Spleen (tissue), 11 donors: Measurements from ENCODE around the gene FABP3. TPM values are rescaled to one million over a fixed set of nuclear protein-coding genes. Genes with fewer than 3 reads are reported as not detected.

Source experiments
- DNase-seq: peaks from one replicate; pipeline ENCODE4 v3.0.0-alpha.2; 2020
- H3K27ac ChIP-seq, 8 donors: fragments of 200-600 bp; sonication (generic) in 7 of 8; 1 replicate in 4 of 8; 2 replicates in 4 of 8; pipeline versions ENCODE4 v1.5.0 to v1.8.0; 2016 to 2021; ENCODE audit warnings: inconsistent platforms in 4 of 8, mild to moderate bottlenecking in 4 of 8, moderate library complexity in 1 of 8
- H3K27me3 ChIP-seq, 7 donors: fragments of 200-600 bp; sonication (generic) in 6 of 7; replicated peaks in 1 of 7; 1 replicate in 4 of 7; 2 replicates in 3 of 7; pipeline versions ENCODE4 v1.5.0 to v1.8.0; 2016 to 2021; ENCODE audit warnings: inconsistent platforms in 3 of 7, mild to moderate bottlenecking in 1 of 7
- H3K36me3 ChIP-seq, 6 donors: fragments of 200-600 bp; sonication (generic) in 5 of 6; 1 replicate in 4 of 6; 2 replicates in 2 of 6; pipeline versions ENCODE4 v1.5.0 to v1.8.0; 2016 to 2021; ENCODE audit warnings: inconsistent platforms in 2 of 6
- H3K4me1 ChIP-seq, 6 donors: fragments of 200-600 bp; sonication (generic) in 5 of 6; 1 replicate in 3 of 6; 2 replicates in 3 of 6; pipeline versions ENCODE4 v1.5.0 to v1.8.0; 2016 to 2021; ENCODE audit warnings: inconsistent platforms in 3 of 6
- H3K4me3 ChIP-seq, 8 donors: fragments of 200-600 bp; sonication (generic) in 7 of 8; 1 replicate in 4 of 8; 2 replicates in 4 of 8; pipeline versions ENCODE4 v1.5.0 to v1.8.0; 2016 to 2021; ENCODE audit warnings: inconsistent platforms in 4 of 8, mild to moderate bottlenecking in 4 of 8, moderate library complexity in 2 of 8
- H3K9me3 ChIP-seq, 8 donors: fragments of 200-600 bp; sonication (generic) in 7 of 8; 1 replicate in 4 of 8; 2 replicates in 4 of 8; pipeline versions ENCODE4 v1.5.0 to v1.8.0; 2016 to 2021; ENCODE audit warnings: inconsistent platforms in 4 of 8
- CTCF ChIP-seq, 11 experiments: fragments of 200-600 bp in 7 of 11; fragments of 450-650 bp in 4 of 11; sonication (generic) in 4 of 11; IDR thresholded peaks in 8 of 11; conservative IDR thresholded peaks in 3 of 11; 1 replicate in 7 of 11; 2 replicates in 4 of 11; pipeline versions ENCODE4 v1.4.0 to v1.8.0; 2016 to 2021; ENCODE audit warnings: antibody characterized with exemption in 11 of 11, inconsistent platforms in 4 of 11, mild to moderate bottlenecking in 1 of 11
- POLR2A ChIP-seq, 3 donors: fragments of 450-650 bp; IDR thresholded peaks; one replicate each; pipeline ENCODE4 v1.5.1; 2017; ENCODE audit warnings: antibody characterized with exemption in 3 of 3, mild to moderate bottlenecking in 1 of 3
- POLR2AphosphoS5 ChIP-seq, 3 donors: sonication (generic); formaldehyde crosslinking; IDR thresholded peaks; one replicate each; pipeline ENCODE4 v1.5.1; 2017; ENCODE audit warnings: antibody characterized with exemption in 3 of 3
- WGBS, 5 donors: extraction: QIAGEN DNeasy Blood & Tissue Kit in 3 of 5; methylation state at CpG; one replicate each; pipeline versions ENCODE4 v1.1.5 to v1.1.7; 2013 to 2018; 5-methylcytosine and 5-hydroxymethylcytosine counted together
- intact Hi-C: fragments of 100-400 bp; cut with DNase I; formaldehyde crosslinking; loops from one replicate; pipeline ENCODE4 v1.15.0; 2023; ENCODE audit warnings: low total_unique reads
- polyA plus RNA-seq, 3 donors: library from polyadenylated mRNA; stranded (reverse); fragments of 200-250 nt; gene quantifications; one replicate each; pipeline ENCODE4 v1.2.1, GENCODE V29; 2013
- total RNA-seq, 7 donors: library from RNA; depleted of rRNA in 3 of 7; stranded (reverse); fragments of >200 nt in 3 of 7; fragmentation: NEBNext Ultra II Directional in 4 of 7; extraction: Animal tissue kit (Norgen Biotek cat#: 25700) in 4 of 7; gene quantifications; one replicate each; pipeline versions ENCODE4 v1.1.0 to v1.2.1, GENCODE V29; 2016 to 2021
- donor health status: healthy with polysubstance abuse.
- donor health status: DM: no; HTN: no; CAD: no; lungs with moderate emphysema.
- donor health status: DM: no; HTN: no; CAD: no.
- donor health status: Bipolar disorder and iron deficiency.
- donor health status: healthy.
- donor health status: DM: no; HTN: no; CAD: no.
- donor health status: DM: yes; HTN: yes; CAD: no.

Gene FABP3
- total and polyA plus RNA-seq, 10 donors, result 4.1 to 57.1 (median 23.4) TPM

- no peak overlapping the region for H3K4me3 ChIP-seq
- H3K36me3 ChIP-seq, result no peaks in the 10 kb centered on the region
- DNase-seq, result no peak
- WGBS, 5 donors, result 68 to 92% (median 76%) methylated on average over 3 of the region's 3 CpGs
- intact Hi-C loops, result loop anchor here (10.0 kb wide), 1 partner anchor 148 kb away; no protein-coding TSS in a partner anchor
- no peak for TF ChIP-seq POLR2A (IDR thresholded peaks at IDR 0.05)
- no peak for TF ChIP-seq POLR2AphosphoS5 (IDR thresholded peaks at IDR 0.05)
- TF ChIP-seq CTCF (IDR thresholded peaks at IDR 0.05 in 8 of 11, conservative IDR thresholded peaks at IDR 0.05 in 3 of 11), result peak in 2 of 11 experiments; percentile 20 to 28
- H3K9me3 ChIP-seq, result no peaks in the 10 kb centered on the region
- no peaks in the 10 kb centered on the region for H3K27me3 ChIP-seq
- no peak overlapping the region for H3K27ac ChIP-seq
- peaks cover 0 to 31% (median 11%) of the 10 kb centered on the region in 6 donors for H3K4me1 ChIP-seq
Measured at GRCh38 chr1:31396633-31397351, 23.9 kb upstream of the FABP3 start.

DNA sequence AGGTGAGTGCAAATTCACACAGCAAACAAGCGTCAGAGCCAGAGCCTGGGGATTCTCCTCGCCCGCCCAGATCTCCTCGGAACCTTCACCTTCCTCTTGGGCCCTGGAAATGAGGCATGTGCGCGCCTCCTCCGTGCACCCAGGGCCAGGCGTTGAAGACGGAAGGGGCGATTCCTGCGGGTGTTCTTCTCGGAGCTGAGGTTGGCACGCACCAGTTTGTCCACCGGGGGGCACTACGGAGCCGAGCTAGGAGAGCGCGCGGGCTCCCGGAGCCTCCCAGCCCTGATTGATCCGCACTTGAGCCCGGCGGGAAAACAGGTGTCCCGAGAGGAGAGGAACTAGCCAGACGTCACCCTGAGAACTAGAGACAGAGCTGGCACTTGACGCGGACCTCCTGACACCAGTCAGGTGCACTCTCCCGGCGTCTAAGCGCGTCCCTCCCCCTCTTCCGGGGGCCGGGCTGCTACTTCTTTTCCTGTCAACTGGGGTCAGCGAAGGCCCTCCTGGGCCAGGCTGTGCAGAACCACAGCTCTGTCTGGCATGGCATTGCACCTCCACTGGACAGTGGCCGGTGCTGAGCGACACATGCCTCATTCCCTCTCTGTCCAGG is 21.8 kb upstream of the FABP3 start:
- Histone ChIP-seq H3K9me3 (no peaks in the 10 kb centered on the region), H3K4me1 (peaks cover 0 to 31% (median 11%) of the 10 kb centered on the region in 6 donors), H3K4me3 (peak overlapping the region; percentile 34 to 62 (median 41)), H3K36me3 (no peaks in the 10 kb centered on the region), H3K27ac (peak overlapping the region in 1 of 8 donors; percentile 17), H3K27me3 (no peaks in the 10 kb centered on the region)
- 1 to 4% (median 2%) methylated on average over 26 to 36 of the region's 36 CpGs for WGBS, 5 donors
- TF ChIP-seq POLR2AphosphoS5 (IDR thresholded peaks at IDR 0.05) (peak in 2 of 3 donors; percentile 42 to 58), CTCF (IDR thresholded peaks at IDR 0.05 in 8 of 11, conservative IDR thresholded peaks at IDR 0.05 in 3 of 11) (peak; percentile 67 to 93 (median 83)), POLR2A (IDR thresholded peaks at IDR 0.05) (no peak)
- peak; percentile 92 for DNase-seq
- intact Hi-C loops, result loop anchor here (10.0 kb wide), 1 partner anchor 150 kb away; no protein-coding TSS in a partner anchor

- DNase-seq, result no peak
- Histone ChIP-seq H3K27ac (no peak overlapping the region), H3K36me3 (no peaks in the 10 kb centered on the region), H3K4me3 (no peak overlapping the region), H3K9me3 (no peaks in the 10 kb centered on the region), H3K27me3 (no peaks in the 10 kb centered on the region), H3K4me1 (peaks cover 0 to 31% (median 11%) of the 10 kb centered on the region in 6 donors)
- intact Hi-C loops, result loop anchor here (10.0 kb wide), 1 partner anchor 151 kb away; no protein-coding TSS in a partner anchor
- no peak for TF ChIP-seq POLR2A (IDR thresholded peaks at IDR 0.05)
- TF ChIP-seq POLR2AphosphoS5 (IDR thresholded peaks at IDR 0.05), result no peak
- no peak for TF ChIP-seq CTCF (IDR thresholded peaks at IDR 0.05 in 8 of 11, conservative IDR thresholded peaks at IDR 0.05 in 3 of 11)
Measured at GRCh38 chr1:31393463-31393862, 20.6 kb upstream of the FABP3 start.

GRCh38 chr1:31390071-31390470 is 17.2 kb upstream of the FABP3 start:
- Histone ChIP-seq H3K27me3 (peaks cover 0 to 6% (median 0%) of the 10 kb centered on the region in 7 donors), H3K4me3 (no peak overlapping the region), H3K36me3 (no peaks in the 10 kb centered on the region), H3K4me1 (peaks cover 0 to 12% (median 10%) of the 10 kb centered on the region in 6 donors), H3K27ac (no peak overlapping the region), H3K9me3 (no peaks in the 10 kb centered on the region)
- no peak for TF ChIP-seq CTCF (IDR thresholded peaks at IDR 0.05 in 8 of 11, conservative IDR thresholded peaks at IDR 0.05 in 3 of 11)
- TF ChIP-seq POLR2A (IDR thresholded peaks at IDR 0.05), result no peak
- no peak for TF ChIP-seq POLR2AphosphoS5 (IDR thresholded peaks at IDR 0.05)
- 91 to 97% (median 95%) methylated on average over 7 of the region's 7 CpGs for WGBS, 5 donors
- no peak for DNase-seq
- intact Hi-C loops, result loop anchor here (10.0 kb wide), 1 partner anchor 155 kb away; no protein-coding TSS in a partner anchor
